Measurements from ENCODE around the gene GDPD5.

The GDPD5 gene

DNA sequence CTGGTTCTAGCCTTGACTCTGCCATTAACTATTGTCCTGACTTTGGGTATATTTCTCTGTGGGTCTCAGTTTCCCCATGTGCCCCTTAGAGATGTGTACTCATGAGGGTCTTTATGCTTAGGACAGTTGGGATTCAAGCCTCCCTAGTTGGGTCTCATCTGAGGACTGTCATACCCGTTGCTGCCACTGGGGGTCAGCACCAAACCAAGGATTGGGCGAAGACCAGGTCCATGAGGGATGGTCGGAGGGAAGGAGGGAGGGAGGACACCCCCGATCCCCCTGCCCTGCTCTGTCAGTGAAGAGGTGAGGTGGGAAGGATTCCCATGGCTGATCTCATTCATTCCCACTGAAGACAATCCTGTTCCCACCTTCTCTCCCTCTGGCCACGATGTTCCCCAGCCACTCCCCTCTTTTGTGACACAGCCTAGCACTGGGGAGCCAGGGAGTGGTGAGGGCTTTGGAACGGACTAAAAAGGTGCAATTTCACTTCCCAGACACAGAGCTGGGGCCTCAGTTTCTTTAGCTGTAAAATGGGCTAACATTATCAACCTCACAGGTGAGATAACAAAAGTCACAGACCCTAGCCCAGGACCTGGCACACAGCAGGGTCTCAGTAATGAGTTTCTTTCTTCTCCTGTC is 80.3 kb downstream of the GDPD5 start:
- FAIRE-seq: no peak

GRCh38 chr11:75443043-75443442 is 82.7 kb downstream of the GDPD5 start:
- no peak for FAIRE-seq

GRCh38 chr11:75442161-75442885 is 83.4 kb downstream of the GDPD5 start:
- FAIRE-seq: no peak

DNA sequence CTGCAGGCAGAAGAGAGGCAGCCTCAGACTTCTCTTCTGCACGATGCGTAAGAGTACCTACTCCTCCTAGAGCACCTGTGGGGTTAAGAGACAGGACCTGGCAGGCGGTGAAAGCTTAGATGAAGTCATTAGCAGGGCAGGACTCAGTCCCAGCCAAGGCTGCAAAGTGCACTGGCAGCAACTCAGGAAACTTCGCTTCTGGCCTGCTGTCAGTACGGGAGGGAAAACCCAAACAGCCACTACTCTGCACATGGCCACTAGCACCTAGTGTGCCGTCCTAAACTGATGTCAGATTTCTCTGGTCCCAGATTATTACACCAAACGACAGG is 84.0 kb downstream of the GDPD5 start:
- no peak for FAIRE-seq

DNA sequence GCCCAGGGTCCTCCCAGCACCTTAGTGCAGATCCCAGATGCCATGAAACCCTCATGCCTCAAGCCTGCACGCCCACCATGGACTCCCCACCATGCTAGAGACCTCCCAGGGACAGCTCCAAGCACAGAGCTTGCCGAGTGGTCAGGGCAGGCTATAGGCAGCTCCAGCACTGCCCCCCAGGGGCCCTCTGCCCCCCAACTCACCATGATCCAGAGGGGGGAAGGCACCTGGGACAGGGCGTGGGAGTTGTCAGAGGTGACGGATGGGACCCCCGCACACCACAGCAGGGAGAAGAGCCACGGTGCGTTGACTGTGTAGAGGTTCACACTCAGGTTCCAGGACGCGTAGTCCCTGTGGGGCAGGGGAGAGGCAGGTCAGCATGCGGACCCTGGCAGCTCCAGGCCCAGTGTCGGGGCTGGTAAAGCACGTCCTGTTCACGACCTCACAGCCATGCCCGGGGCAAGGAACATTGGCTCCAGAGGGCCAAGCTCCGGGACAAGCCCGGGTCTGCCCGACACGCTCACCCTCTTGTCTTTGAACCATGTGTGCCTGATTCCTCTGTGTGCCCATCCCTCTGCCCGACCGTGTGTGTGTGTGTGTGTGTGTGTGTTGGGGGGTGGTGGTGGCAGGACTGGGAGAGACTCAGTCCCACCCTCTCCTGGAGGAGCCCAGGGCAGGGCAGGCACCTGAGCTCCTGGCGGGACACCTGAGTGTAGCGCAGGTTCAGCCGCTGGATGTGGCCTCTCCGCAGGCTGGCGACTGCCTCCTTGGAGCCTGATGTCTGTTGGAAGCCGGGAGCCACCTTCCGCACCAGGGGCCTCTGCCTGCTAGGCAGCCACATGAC is 84.6 kb downstream of the GDPD5 start:
- FAIRE-seq: no peak

- FAIRE-seq: no peak
These were observed 86.1 kb downstream of the GDPD5 start for GRCh38 chr11:75439495-75440120.

DNA sequence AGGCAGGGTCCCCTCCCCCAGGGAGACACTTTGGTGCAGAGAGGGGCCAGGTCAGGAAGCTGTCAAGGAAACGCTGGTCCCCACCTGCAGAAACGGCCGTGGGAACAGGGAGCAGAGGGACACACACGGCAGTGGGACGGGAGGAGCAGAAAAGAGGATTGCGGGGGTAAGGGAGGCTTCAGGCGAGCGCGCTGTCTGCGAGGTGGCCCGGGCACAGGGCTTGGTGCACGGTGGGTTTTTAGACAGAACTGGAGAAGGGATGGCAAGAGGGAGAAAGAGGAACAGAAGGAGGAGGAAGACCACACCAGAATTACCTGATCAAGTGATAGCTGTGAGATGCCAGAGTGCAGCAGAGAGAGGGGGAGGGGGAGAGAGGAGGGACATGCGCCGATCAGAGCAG is 86.7 kb downstream of the GDPD5 start:
- FAIRE-seq: no peak

GRCh38 chr11:75437966-75438659 is 87.6 kb downstream of the GDPD5 start:
- FAIRE-seq: no peak

DNA sequence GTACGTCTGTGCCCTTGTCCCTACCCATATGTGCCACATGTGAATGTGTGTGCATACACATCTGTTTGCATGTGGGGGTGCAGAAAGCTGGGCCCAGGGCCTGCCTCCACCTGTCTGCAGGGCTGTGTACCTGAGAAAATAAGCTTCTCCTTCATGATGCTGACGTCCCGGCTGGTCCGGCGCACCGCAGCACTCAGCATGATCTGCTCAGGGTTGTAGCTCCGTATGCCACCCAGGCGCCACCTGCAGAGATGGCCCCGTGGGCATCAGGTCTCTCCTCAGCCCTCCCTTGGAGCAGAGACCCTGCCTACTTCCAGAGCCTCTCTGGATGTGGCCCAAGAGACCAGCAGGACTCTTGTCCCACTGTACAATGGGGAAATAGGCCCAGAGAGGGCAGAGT is 88.9 kb downstream of the GDPD5 start:
- no peak for FAIRE-seq

DNA sequence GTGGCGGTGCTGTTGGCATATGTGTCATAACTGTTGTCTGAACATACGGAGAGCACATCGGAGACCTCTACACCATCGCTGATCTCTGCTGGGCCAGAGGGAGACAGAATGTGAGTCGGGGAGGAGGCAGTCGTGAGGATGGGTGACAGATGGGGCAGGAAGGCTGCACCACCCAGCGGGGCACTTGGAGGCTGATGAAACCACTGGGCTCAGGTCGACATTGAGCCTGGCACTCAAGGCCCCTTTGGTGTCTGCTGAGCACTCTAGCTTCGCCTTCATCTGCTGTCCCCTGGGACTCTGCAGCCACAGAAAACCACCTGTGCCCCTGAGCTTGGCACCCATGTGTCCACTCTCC is 90.2 kb downstream of the GDPD5 start:
- no peak for FAIRE-seq

GRCh38 chr11:75434886-75435570 is 90.7 kb downstream of the GDPD5 start:
- no peak for FAIRE-seq

DNA sequence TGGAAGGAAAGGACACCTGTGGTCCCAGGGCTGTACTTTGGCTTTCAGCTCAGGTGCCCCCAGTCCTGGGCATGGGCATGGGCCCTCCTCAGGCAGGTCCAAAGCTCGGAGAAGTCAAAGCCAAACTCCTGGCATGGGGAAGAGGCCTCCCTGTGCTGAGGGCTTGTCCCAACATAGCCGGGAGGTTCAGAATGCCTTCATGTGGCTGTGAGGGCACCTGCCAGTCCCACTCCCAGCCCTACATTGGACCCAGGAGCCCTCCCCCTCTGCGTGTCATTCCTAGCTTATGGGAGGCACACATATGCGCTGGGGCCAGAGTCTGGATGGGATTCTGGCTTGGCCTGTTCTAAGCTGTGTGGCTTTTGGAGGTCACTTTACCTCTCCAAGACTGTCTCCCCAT is 91.7 kb downstream of the GDPD5 start:
- FAIRE-seq: no peak

DNA sequence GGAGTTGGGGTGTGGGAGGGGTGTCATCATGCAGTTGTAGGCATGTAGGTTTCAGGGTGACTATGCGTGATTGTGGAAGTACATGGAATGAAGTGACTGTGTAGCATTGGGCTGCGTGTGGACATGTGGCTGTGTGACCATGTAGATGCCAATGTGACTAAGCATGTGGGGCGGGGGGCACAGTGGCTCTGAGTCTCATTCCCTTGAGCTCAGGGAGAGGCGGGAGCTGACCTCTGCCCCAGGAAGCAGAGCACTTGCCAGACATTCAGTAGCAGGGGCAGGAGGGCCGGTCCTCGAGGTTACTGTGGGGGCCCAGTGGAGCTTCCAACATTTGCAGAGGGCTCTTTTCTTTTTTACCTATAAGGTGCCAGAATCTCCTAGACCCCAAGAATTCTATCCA is 92.3 kb downstream of the GDPD5 start:
- no peak for FAIRE-seq

GRCh38 chr11:75432911-75433321 is 92.8 kb downstream of the GDPD5 start, which contains the start of gene KLHL35:
Gene KLHL35, minus strand, starts transcription at chr11:75433203. Its CDS starts 2,574 bp downstream, at chr11:75430629.
- no peak for FAIRE-seq

- no peak for FAIRE-seq
These were observed 93.9 kb downstream of the GDPD5 start for GRCh38 chr11:75431533-75432525.

- FAIRE-seq: no peak
These were observed 94.8 kb downstream of the GDPD5 start for GRCh38 chr11:75430714-75431532.

- FAIRE-seq: no peak
These were observed 95.6 kb downstream of the GDPD5 start for GRCh38 chr11:75429902-75430713.

GRCh38 chr11:75429641-75429901 is 96.2 kb downstream of the GDPD5 start:
- no peak for FAIRE-seq

GRCh38 chr11:75428989-75429640 is 96.6 kb downstream of the GDPD5 start:
- no peak for FAIRE-seq

All from colon (tissue), 2 donors.